GM21529 (cell line): Measurements from ENCODE around the gene TESMIN.

Source experiments
- ATAC-seq: cut with Tn5 transposase; IDR thresholded peaks from one replicate; pipeline ENCODE4 v1.9.1; 2021; ENCODE audit not compliant: unreplicated experiment

TESMIN gene, protein sequence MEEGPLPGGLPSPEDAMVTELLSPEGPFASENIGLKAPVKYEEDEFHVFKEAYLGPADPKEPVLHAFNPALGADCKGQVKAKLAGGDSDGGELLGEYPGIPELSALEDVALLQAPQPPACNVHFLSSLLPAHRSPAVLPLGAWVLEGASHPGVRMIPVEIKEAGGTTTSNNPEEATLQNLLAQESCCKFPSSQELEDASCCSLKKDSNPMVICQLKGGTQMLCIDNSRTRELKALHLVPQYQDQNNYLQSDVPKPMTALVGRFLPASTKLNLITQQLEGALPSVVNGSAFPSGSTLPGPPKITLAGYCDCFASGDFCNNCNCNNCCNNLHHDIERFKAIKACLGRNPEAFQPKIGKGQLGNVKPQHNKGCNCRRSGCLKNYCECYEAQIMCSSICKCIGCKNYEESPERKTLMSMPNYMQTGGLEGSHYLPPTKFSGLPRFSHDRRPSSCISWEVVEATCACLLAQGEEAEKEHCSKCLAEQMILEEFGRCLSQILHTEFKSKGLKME

DNA sequence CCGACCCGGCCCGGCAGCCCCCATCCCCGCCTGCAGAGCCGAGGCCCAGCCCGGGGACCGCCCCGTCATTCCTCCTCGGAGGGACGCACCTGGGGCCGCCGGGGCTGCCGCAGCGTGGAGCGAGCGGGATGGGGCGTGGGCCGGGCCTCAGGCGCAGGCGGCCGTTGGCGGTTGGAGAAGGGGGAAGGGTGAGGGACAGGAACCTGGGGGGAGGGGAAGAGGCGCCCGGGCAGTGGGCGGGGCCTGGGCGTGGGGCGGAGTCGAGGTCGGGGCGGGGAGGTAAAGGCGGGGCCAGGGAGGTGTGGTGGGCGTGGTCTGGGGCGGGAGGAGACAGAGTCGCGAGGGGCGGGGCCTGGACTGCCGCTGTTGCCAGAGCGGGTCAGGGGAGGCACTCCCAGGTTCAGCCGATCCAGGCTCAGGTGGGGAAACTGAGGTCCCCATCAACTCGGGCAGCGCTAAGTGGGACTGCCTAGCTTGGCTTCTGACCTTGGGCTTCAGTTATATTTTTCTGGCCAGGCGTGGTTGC, at the start of gene TESMIN:
TSS of gene TESMIN (minus strand) at position 190 of the 526 bp plus-strand sequence. CDS start 860 bp downstream, outside the sequence.
- peak; percentile 44 for ATAC-seq

DNA sequence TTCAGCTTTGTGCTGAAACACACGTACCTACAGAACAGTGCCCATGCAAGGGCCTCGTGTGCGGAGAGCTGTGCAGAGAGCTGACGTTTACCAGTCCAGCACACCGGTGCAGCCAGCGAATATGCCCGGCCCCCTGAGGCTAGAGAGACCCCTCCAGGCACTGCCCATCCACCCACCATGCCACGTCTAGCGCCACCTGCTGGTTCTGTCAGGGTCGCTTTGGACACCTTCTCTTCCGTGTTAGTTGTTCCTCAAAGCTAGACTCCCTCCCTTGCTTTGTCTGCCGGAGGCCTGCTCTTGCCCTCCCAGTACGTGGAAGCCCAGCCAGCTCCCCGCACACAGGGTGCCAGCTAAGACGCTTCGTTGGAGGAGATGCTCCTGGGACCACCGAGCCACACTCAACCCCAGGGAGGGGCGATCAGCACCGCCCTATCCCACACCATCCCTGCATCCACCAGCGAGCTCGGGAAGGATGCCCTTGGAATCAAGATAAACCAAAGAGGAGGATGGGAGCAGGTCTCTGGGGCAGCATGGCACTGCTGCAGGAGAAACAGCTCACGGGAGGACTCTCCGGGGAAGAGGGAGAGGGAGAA, 47.0 kb upstream of the TESMIN start:
- ATAC-seq, result no peak

DNA sequence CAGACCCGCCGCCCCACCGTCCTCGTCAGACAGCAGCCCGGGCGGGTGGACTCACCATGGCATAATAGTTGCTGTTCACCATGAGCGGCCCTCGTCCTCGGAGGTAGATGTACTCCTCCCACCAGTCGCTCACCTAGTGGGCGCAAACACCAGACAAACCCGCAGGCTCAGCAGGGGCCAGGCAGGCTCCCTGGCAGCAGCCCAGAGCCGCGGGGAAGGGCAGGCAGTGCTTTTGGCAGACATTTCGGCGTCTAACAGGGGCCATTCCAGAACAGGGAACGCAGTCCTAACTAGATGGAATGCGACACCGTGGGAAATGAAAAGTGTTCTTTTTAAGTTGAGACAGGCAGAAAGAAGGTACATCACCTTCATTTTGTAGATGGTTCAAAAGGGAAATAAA, 45.5 kb upstream of the TESMIN start:
- no peak for ATAC-seq

DNA sequence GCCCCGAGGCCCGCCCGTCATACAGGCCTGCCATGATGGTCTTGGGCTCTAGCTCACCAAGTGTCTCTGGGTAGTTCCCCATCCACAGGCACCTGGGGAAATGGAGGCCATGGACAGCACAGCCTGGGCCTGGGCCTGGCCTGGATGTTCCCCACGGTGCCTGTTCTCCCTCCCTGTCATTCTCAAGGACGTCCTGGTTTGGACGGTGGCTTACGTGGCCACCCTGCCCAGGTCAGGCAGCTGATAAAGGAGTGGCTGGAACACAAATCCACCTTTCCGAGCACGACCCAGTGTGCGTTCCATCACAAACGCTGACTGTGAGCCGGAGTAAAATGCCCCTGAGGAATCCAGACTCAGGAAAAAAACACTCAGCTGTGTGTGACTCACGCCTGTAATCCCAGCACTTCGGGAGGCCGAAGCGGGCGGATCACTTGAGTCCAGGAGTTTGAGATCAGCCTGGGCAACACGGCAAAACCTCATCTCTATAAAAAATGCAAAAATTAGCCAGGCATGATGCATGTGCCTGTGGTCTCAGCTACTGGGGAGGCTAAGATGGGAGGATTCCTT, 41.2 kb upstream of the TESMIN start:
- no peak for ATAC-seq

- ATAC-seq, result no peak
Measured at GRCh38 chr11:68784653-68785052, 33.3 kb upstream of the TESMIN start.

DNA sequence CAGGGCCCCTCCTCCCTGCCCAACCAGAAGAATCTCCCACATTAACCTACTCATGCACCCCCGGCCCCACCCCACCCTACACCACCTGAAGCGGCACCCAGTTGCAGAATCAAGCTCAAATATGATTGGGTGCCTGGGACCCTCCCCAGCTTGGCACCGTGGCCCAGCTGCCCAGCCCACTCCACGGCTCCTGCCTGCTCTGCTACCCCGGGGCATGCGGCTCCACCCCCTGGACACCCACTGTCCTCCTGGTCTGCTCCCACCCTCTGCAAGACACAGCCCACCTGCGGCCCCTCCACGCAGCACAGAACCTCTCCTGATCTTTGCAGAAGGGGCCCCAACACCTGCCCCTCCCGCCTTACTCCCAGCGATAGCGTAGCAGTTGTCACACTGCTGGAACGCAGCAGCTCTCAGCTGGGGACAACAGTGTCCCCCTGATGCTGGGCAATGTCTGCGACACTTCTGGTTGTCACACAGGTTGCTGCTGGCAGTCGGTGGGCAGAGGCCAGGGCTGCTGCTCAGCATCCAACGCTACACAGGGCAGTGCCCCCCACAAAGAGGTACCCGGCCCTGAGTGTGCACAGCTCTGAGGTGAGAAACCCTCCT, 32.0 kb upstream of the TESMIN start:
- ATAC-seq, result no peak

DNA sequence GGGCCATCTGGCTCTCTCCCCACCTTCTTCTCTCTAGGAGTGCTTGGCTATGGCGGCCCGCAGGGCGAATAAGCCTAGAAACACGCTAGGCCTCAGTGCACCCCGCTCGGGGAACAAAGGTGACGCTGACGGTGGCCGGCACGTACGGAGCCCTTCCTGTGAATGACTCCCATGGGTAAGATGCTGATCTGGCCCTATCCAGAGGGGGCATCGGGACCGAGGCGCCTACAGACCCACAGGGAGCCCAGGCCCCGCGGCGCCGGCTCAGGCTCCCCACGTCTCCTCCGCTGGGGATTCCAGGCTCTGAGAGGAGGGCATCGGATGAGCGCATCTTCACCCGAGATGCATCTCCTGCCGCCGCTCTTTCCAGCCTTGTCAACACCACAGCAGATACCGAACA, 31.4 kb upstream of the TESMIN start:
- ATAC-seq, result no peak

GRCh38 chr11:68780829-68781228, 29.5 kb upstream of the TESMIN start:
- ATAC-seq, result no peak

DNA sequence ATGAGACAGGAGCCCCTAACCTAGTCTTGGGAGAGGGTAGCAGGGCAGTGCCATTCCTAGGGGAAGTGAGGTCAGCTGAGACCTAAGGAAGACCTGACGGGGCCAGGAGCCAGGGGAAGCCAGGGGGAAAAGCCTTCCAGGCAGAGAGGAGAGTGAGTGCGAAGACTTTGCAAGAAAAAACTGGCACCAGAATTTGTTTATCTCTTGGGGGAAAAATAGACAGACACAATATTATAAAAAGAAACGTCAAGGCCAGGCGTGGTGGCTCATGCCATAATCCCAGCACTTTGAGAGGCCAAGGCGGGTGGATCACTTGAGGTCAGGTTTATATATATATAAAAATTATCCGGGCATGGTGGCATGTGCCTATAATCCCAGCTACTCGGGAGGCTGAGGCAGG, 26.9 kb upstream of the TESMIN start:
- no peak for ATAC-seq

- no peak for ATAC-seq
Measured at GRCh38 chr11:68776442-68777235, 25.3 kb upstream of the TESMIN start.

DNA sequence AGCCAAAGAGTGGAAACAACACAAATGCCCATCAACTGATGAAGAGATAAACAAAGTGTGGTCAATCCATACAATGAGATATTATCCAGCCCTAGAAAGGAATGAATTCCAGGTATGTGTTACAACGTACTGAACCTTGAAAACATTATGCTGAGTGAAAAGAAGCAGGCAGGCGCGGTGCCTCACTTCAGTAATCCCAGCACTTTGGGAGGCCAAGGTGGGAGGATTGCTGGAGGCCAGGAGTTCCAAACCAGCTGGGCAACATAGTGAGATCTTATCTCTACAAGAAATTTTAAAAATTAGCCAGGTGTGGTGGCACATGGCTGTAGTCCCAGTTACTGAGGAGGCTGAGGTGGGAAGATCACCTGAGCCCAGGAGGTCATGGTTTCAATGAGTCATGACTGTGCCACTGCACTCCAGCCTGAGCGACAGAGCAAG, 24.6 kb upstream of the TESMIN start:
- ATAC-seq, result no peak

DNA sequence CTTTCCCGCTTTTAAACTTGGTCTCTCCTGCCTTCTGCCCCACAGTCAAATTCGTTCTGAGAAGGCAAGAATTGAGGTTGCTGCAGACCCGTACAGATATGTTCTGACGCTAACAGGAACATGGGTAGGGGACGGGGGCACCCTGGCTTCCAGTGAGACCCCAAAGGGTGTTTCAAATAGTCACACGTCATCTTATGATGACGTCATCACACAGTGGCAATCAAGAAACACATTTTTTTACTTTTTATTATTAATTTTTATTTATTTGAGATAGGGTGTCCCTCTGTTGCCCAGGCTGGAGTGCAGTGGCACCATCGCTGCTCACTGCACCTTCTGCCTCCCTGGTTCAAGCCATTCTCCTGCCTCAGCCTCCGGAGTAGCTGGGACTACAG, 22.9 kb upstream of the TESMIN start:
- ATAC-seq, result no peak

GRCh38 chr11:68773521-68774193, 22.3 kb upstream of the TESMIN start:
- ATAC-seq, result no peak

- ATAC-seq, result no peak
Measured at GRCh38 chr11:68772936-68773335, 21.6 kb upstream of the TESMIN start.

DNA sequence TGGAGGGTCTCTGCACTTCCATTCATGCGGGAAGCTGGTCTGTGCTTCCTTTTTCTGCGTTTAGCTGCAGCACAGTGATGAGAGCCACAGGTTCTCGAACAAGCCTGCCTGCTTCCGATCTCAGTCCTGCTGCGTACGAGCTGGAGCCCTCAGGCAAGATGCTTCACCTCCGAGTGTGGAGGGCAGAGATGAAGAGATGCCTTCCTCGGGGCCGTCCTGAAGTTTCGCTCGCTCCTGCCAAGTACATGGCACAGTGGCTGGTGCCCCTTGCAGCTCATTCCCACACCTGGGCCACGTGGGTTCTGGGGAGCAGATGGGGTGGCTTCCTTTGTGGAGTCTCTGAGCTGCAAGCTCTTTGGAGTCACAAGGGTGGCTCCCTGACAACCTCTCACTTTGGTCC, 19.5 kb upstream of the TESMIN start:
- no peak for ATAC-seq

GRCh38 chr11:68767672-68768071, 16.4 kb upstream of the TESMIN start:
- no peak for ATAC-seq

DNA sequence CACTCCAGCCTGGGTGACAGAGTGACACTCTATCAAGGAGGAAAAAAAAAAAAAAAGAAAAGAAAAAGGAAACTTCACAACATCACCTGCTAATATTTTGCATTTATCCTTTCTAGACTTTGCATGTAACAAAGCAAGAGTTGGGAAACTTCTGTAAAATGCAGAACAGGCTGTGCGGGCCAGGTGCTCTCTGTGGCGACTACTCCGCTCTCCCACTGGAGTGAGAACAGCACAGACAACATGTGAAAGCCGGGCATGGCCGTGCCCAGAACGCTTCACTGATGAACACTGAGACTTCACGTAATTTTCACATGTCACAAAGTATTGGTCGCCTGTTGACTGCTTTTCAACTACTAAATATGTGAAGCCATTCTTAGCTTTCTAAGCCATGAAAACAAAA, 15.5 kb upstream of the TESMIN start:
- ATAC-seq, result no peak

DNA sequence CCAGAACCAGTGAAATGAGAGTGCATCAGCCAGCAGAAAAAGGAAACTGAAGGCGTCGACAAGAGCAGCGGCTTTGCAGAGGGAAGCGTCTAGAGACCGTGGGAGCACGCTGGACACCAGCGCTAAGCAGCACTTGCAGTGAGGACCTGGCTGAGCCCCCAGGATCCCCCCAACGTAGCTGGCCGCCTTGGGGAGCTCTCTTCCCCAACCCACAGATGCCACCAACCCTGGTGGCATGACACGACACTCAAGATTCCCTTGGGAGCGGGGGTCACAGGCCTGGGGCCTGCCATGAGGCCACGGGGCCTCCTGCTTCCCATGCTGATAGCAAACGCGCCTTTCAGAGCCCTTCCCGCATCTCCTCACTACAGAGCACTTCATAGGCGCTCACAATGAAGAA, 13.4 kb upstream of the TESMIN start:
- ATAC-seq, result no peak

DNA sequence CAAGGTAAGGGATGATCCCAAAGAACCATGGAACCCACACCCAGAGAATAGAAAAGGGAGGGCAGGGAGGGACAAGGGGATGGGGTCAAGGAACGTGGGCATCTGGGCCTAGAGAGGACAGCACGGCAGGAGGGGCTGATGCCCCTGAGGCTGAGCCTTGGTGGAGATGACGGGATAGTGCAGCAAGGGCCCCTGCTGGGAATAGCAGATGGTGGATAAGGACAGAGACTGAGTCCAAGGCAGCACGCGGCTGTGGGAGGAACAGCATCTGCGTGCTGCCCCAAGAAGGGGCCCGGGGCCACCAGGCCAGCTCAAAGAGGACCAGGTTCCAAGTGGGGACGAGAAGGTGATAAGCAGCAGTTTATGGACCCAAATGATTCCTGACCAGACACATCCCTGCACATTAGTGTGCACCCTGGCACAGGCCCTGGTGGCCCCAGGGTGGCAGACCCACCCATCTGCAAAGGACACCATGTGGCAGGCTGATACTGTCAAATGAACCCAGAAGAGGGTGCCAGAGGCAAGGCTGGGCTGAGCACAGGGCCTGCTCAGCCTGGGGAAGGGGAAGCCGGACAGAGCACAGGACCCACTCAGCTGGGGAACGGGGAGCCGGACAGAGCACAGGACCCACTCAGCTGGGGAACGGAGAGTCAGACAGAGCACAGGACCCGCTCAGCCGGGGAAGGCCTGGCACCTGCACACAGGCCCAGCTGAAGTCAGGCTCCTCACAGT, 12.8 kb upstream of the TESMIN start:
- ATAC-seq, result no peak
